ENCODE data around the gene L1CAM.

- no peak for TF ChIP-seq ESRRA (IDR thresholded peaks at IDR 0.05; ENCODE audit: borderline replicate concordance, low read length)
- no peak for TF ChIP-seq CEBPB (IDR thresholded peaks at IDR 0.05)
These were observed 24.8 kb downstream of the L1CAM start for GRCh38 chrX:153861151-153861550.
